Esophagus squamous epithelium (tissue), 4 donors: ENCODE measurements around the gene GABRP.

Source experiments
- POLR2A ChIP-seq, 4 donors: fragments of 450-650 bp; IDR thresholded peaks; one replicate each; pipeline ENCODE4 v1.6.1; 2017; ENCODE audit warnings: antibody characterized with exemption in 4 of 4, mild to moderate bottlenecking in 4 of 4, moderate library complexity in 3 of 4
- TF ChIP-seq, protein P1 (sequence below), 6 experiments: fragments of 450-650 bp in 4 of 6; fragments of 200-600 bp in 2 of 6; sonication (generic) in 2 of 6; IDR thresholded peaks; one replicate each; pipeline ENCODE4 v1.5.1; 2016 to 2019; ENCODE audit warnings: antibody characterized with exemption in 6 of 6, mild to moderate bottlenecking in 4 of 6, moderate library complexity in 4 of 6

DNA sequence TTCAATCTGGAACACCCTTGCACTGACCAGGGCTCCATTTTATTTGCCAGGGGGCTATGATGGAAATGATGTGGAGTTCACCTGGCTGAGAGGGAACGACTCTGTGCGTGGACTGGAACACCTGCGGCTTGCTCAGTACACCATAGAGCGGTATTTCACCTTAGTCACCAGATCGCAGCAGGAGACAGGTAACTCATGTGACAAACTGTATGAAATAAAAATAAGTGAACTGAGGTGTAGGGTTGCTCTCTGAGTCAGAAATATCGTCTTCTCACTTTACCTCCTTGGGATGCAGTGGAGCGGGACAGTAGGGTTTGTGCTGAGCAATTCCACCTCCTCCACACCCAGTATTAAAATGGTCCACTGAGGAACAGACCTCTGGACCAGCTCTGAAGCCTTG lies 22.1 kb downstream of the GABRP start:
- TF ChIP-seq, protein P1, sequence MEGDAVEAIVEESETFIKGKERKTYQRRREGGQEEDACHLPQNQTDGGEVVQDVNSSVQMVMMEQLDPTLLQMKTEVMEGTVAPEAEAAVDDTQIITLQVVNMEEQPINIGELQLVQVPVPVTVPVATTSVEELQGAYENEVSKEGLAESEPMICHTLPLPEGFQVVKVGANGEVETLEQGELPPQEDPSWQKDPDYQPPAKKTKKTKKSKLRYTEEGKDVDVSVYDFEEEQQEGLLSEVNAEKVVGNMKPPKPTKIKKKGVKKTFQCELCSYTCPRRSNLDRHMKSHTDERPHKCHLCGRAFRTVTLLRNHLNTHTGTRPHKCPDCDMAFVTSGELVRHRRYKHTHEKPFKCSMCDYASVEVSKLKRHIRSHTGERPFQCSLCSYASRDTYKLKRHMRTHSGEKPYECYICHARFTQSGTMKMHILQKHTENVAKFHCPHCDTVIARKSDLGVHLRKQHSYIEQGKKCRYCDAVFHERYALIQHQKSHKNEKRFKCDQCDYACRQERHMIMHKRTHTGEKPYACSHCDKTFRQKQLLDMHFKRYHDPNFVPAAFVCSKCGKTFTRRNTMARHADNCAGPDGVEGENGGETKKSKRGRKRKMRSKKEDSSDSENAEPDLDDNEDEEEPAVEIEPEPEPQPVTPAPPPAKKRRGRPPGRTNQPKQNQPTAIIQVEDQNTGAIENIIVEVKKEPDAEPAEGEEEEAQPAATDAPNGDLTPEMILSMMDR (IDR thresholded peaks at IDR 0.05) = no peak
- TF ChIP-seq POLR2A (IDR thresholded peaks at IDR 0.05) = no peak
